ENCODE results near the gene EFNA5. TPM values are rescaled to one million over a fixed set of nuclear protein-coding genes. Genes with fewer than 3 reads are reported as not detected.

Gene EFNA5
- polyA plus RNA-seq, 1 of the 3 experiments (the other 2 are of a cell fraction) = 0.81 TPM

GRCh38 chr5:107633171-107633901 is 37.4 kb downstream of the EFNA5 start:
- no peak overlapping the region for H2AFZ ChIP-seq (ENCODE audit: low read depth)
- no peak overlapping the region for H3K9ac ChIP-seq
- peaks cover 0 to 7% of the 10 kb centered on the region in 2 experiments; a peak in 3 of 4 replicates for H3K4me1 ChIP-seq (ENCODE audit: control insufficient read depth in 1 of 2, insufficient read depth in 2 of 2, low read depth in 1 of 2, low read length in 1 of 2)
- H3K27ac ChIP-seq (ENCODE audit: low read depth in 2 of 2, low read length in 1 of 2) = peak overlapping the region in 1 of 2 experiments; percentile 22; a peak in 1 of 4 replicates
- ChIA-PET POLR2A (no interaction called here), CTCF (interaction anchor here (0.7 kb wide), 1 partner anchor 366 kb away, joined by 3 read pairs; no protein-coding TSS in a partner anchor)
- 82% methylated on average over 11 of the region's 11 CpGs for WGBS (ENCODE audit: low lambda C conversion rate)
- no peak for DNase-seq
- H3F3A ChIP-seq (replicated peaks; ENCODE audit: insufficient read depth) = peaks cover 7% of the 10 kb centered on the region
- H4K20me1 ChIP-seq (ENCODE audit: insufficient read depth) = no peaks in the 10 kb centered on the region
- no peak overlapping the region for H3K4me2 ChIP-seq
- H3K9me2 ChIP-seq = no peaks in the 10 kb centered on the region
- no peak for TF ChIP-seq SIN3A (IDR thresholded peaks at IDR 0.05; ENCODE audit: borderline replicate concordance, low read depth, low read length)
- no peak for TF ChIP-seq EZH2phosphoT487 (IDR thresholded peaks at IDR 0.05; ENCODE audit: borderline replicate concordance, low read depth)
- no peak for TF ChIP-seq MEF2A (IDR thresholded peaks at IDR 0.05; ENCODE audit: borderline replicate concordance, low read depth)
- no peak for TF ChIP-seq RAD21 (IDR thresholded peaks at IDR 0.05; ENCODE audit: low read length)
- no peak for TF ChIP-seq FOSL2 (IDR thresholded peaks at IDR 0.05; ENCODE audit: borderline replicate concordance, low read depth)
- no peak for TF ChIP-seq PBX3 (IDR thresholded peaks at IDR 0.05)
- no peak for TF ChIP-seq YY1 (IDR thresholded peaks at IDR 0.05; ENCODE audit: low read depth)
- no peak for TF ChIP-seq TEAD4 (IDR thresholded peaks at IDR 0.05; ENCODE audit: borderline replicate concordance, insufficient read depth)
- TF ChIP-seq SMC3 (IDR thresholded peaks at IDR 0.05; ENCODE audit: low read depth, low read length) = no peak
- H3K4me3 ChIP-seq (ENCODE audit: low read depth in 2 of 2, low read length in 1 of 2) = no peak overlapping the region
- no peaks in the 10 kb centered on the region for H3K36me3 ChIP-seq (replicated peaks in 1 of 2; ENCODE audit: control insufficient read depth in 1 of 2, insufficient read depth in 2 of 2, low read length in 1 of 2)
- no peaks in the 10 kb centered on the region for H3K79me2 ChIP-seq (ENCODE audit: insufficient read depth)
- no peaks in the 10 kb centered on the region for H3K27me3 ChIP-seq (ENCODE audit: insufficient read depth)
- H3K9me3 ChIP-seq = no peaks in the 10 kb centered on the region

GRCh38 chr5:107631805-107632362 is 38.9 kb downstream of the EFNA5 start:
- WGBS (ENCODE audit: low lambda C conversion rate) = 82% methylated on average over 4 of the region's 4 CpGs
- no peak for DNase-seq
- CTCF ChIA-PET = no interaction called here
- no peaks in the 10 kb centered on the region for H3K9me2 ChIP-seq
- H3K4me1 ChIP-seq (ENCODE audit: control insufficient read depth in 1 of 2, insufficient read depth in 2 of 2, low read depth in 1 of 2, low read length in 1 of 2) = peaks cover 0 to 7% of the 10 kb centered on the region in 2 experiments; a peak in 3 of 4 replicates
- H3K9ac ChIP-seq = no peak overlapping the region
- H3K9me3 ChIP-seq = no peaks in the 10 kb centered on the region
- H3F3A ChIP-seq (replicated peaks; ENCODE audit: insufficient read depth) = peaks cover 7% of the 10 kb centered on the region
- H3K27me3 ChIP-seq (ENCODE audit: insufficient read depth) = no peaks in the 10 kb centered on the region
- H3K27ac ChIP-seq (ENCODE audit: low read depth in 2 of 2, low read length in 1 of 2) = no peak overlapping the region
- no peaks in the 10 kb centered on the region for H4K20me1 ChIP-seq (ENCODE audit: insufficient read depth)
- POLR2A ChIA-PET = no interaction called here
- TF ChIP-seq USF1 (IDR thresholded peaks at IDR 0.05; ENCODE audit: borderline replicate concordance, low read depth) = no peak
- TF ChIP-seq MEF2A (IDR thresholded peaks at IDR 0.05; ENCODE audit: borderline replicate concordance, low read depth) = no peak
- TF ChIP-seq TEAD4 (IDR thresholded peaks at IDR 0.05; ENCODE audit: borderline replicate concordance, insufficient read depth) = no peak
- TF ChIP-seq PBX3 (IDR thresholded peaks at IDR 0.05) = no peak
- TF ChIP-seq FOSL2 (IDR thresholded peaks at IDR 0.05; ENCODE audit: borderline replicate concordance, low read depth) = no peak
- TF ChIP-seq YY1 (IDR thresholded peaks at IDR 0.05; ENCODE audit: low read depth) = no peak
- no peak for TF ChIP-seq RCOR1 (IDR thresholded peaks at IDR 0.05; ENCODE audit: low read length)
- TF ChIP-seq SMC3 (IDR thresholded peaks at IDR 0.05; ENCODE audit: low read depth, low read length) = no peak
- no peak for TF ChIP-seq CTCF (IDR thresholded peaks at IDR 0.05)
- TF ChIP-seq EZH2phosphoT487 (IDR thresholded peaks at IDR 0.05; ENCODE audit: borderline replicate concordance, low read depth) = no peak
- H3K4me2 ChIP-seq = no peak overlapping the region
- no peak overlapping the region for H2AFZ ChIP-seq (ENCODE audit: low read depth)
- no peak overlapping the region for H3K4me3 ChIP-seq (ENCODE audit: low read depth in 2 of 2, low read length in 1 of 2)
- no peaks in the 10 kb centered on the region for H3K79me2 ChIP-seq (ENCODE audit: insufficient read depth)
- no peaks in the 10 kb centered on the region for H3K36me3 ChIP-seq (replicated peaks in 1 of 2; ENCODE audit: control insufficient read depth in 1 of 2, insufficient read depth in 2 of 2, low read length in 1 of 2)

All from SK-N-SH (cell line).